KMS-11 (cell line): ENCODE measurements around the gene EFL1.
"Not testable (repeated sequence)": the region's sequence is repeated elsewhere in the genome, so short reads cannot be mapped to it uniquely, and the experiment has no call there.

ENCODE experiments used
- H2AFZ ChIP-seq: fragments of 200-600 bp; sonication (generic); 2 replicates; pipeline ENCODE4 v1.6.1; 2016; ENCODE audit warnings: antibody characterized with exemption, mixed run types, low read depth
- H3K27ac ChIP-seq: fragments of 200-600 bp; sonication (generic); 2 replicates; pipeline ENCODE4 v1.6.1; 2016; ENCODE audit warnings: mild to moderate bottlenecking, mixed run types
- H3K27me3 ChIP-seq: fragments of 200-600 bp; sonication (generic); 2 replicates; pipeline ENCODE4 v1.6.1; 2017; ENCODE audit warnings: mild to moderate bottlenecking, low read depth, mixed run types, moderate library complexity; ENCODE audit not compliant: insufficient read depth
- H3K36me3 ChIP-seq: fragments of 200-600 bp; sonication (generic); 2 replicates; pipeline ENCODE4 v1.6.1; 2017; ENCODE audit warnings: mild to moderate bottlenecking, mixed run types; ENCODE audit not compliant: insufficient read depth
- H3K4me1 ChIP-seq: fragments of 200-600 bp; sonication (generic); 2 replicates; pipeline ENCODE4 v1.6.1; 2016; ENCODE audit warnings: mild to moderate bottlenecking, low read depth, mixed run types; ENCODE audit not compliant: poor library complexity, severe bottlenecking
- H3K4me2 ChIP-seq: fragments of 200-600 bp; sonication (generic); 2 replicates; pipeline ENCODE4 v1.7.0; 2016; ENCODE audit warnings: mild to moderate bottlenecking, mixed run types
- H3K4me3 ChIP-seq: fragments of 200-600 bp; sonication (generic); IDR thresholded peaks from 2 replicates; pipeline ENCODE4 v1.6.1; 2017; ENCODE audit warnings: low read depth, low read length, mixed read lengths; ENCODE audit not compliant: insufficient read depth
- H3K79me2 ChIP-seq: fragments of 200-600 bp; sonication (generic); 2 replicates; pipeline ENCODE4 v1.6.1; 2016; ENCODE audit warnings: low read depth, mixed run types; ENCODE audit not compliant: insufficient read depth
- H3K9ac ChIP-seq: fragments of 200-600 bp; sonication (generic); 2 replicates; pipeline ENCODE4 v1.6.1; 2016; ENCODE audit warnings: mild to moderate bottlenecking, mixed run types
- H4K20me1 ChIP-seq: fragments of 200-600 bp; sonication (generic); 2 replicates; pipeline ENCODE4 v1.6.1; 2016; ENCODE audit warnings: mild to moderate bottlenecking, mixed run types; ENCODE audit not compliant: insufficient read depth
- CTCF ChIP-seq: fragments of 200-600 bp; sonication (generic); conservative IDR thresholded peaks from 2 replicates; pipeline ENCODE4 v1.6.1; 2017; ENCODE audit warnings: low read depth, mild to moderate bottlenecking, antibody characterized with exemption, low read length, moderate library complexity, mixed read lengths

The EFL1 gene

GRCh38 chr15:82282386-82282785 lies 19.9 kb upstream of the EFL1 start:
- H3K4me2 ChIP-seq, H3K9ac ChIP-seq, H3K27me3 ChIP-seq, H4K20me1 ChIP-seq, H3K36me3 ChIP-seq, H3K4me1 ChIP-seq, H3K79me2 ChIP-seq, H2AFZ ChIP-seq, H3K27ac ChIP-seq, H3K4me3 ChIP-seq: not testable (repeated sequence)

GRCh38 chr15:82281276-82281675 lies 18.7 kb upstream of the EFL1 start:
- H3K4me2 ChIP-seq, H3K36me3 ChIP-seq, H3K27me3 ChIP-seq, H4K20me1 ChIP-seq, H3K4me3 ChIP-seq, H3K79me2 ChIP-seq, H3K27ac ChIP-seq, H2AFZ ChIP-seq, H3K4me1 ChIP-seq, H3K9ac ChIP-seq: not testable (repeated sequence)

- H4K20me1 ChIP-seq = no peaks in the 10 kb centered on the region
- H3K4me1 ChIP-seq = no peaks in the 10 kb centered on the region
- H3K9ac ChIP-seq = no peak overlapping the region
- H3K27ac ChIP-seq = no peak overlapping the region
- H3K36me3 ChIP-seq = no peaks in the 10 kb centered on the region
- TF ChIP-seq CTCF = no peak
- no peak overlapping the region for H3K4me2 ChIP-seq
- H3K27me3 ChIP-seq = no peaks in the 10 kb centered on the region
- no peaks in the 10 kb centered on the region for H3K79me2 ChIP-seq
- H3K4me3 ChIP-seq = no peak overlapping the region
- no peak overlapping the region for H2AFZ ChIP-seq
These were observed 12.9 kb upstream of the EFL1 start for GRCh38 chr15:82275410-82275809.

- H2AFZ ChIP-seq = no peak overlapping the region
- H3K4me3 ChIP-seq = no peak overlapping the region
These were observed 9.6 kb upstream of the EFL1 start for GRCh38 chr15:82272154-82272553.

GRCh38 chr15:82268454-82268853 lies 5.9 kb upstream of the EFL1 start:
- not testable (repeated sequence) for H3K4me3 ChIP-seq, H3K27ac ChIP-seq, H3K36me3 ChIP-seq, H3K4me2 ChIP-seq, H4K20me1 ChIP-seq, H2AFZ ChIP-seq, H3K27me3 ChIP-seq, H3K9ac ChIP-seq, H3K79me2 ChIP-seq
- peaks cover 19% of the 10 kb centered on the region for H3K4me1 ChIP-seq

More at GRCh38 chr15:82272154-82272553, 9.6 kb upstream of the EFL1 start:
- Histone ChIP-seq H3K79me2 (no peaks in the 10 kb centered on the region), H4K20me1 (no peaks in the 10 kb centered on the region), H3K36me3 (no peaks in the 10 kb centered on the region), H3K9ac (no peak overlapping the region), H3K4me1 (peaks cover 5% of the 10 kb centered on the region), H3K4me2 (no peak overlapping the region), H3K27me3 (no peaks in the 10 kb centered on the region), H3K27ac (no peak overlapping the region)
- TF ChIP-seq CTCF = no peak

- H3K9ac ChIP-seq, H3K36me3 ChIP-seq, H3K79me2 ChIP-seq, H3K4me3 ChIP-seq, H3K27ac ChIP-seq, H2AFZ ChIP-seq, H3K27me3 ChIP-seq, H4K20me1 ChIP-seq: not testable (repeated sequence)
- peak overlapping the region; percentile 49; the same call in 1 of the 2 replicates for H3K4me2 ChIP-seq
- H3K4me1 ChIP-seq = peaks cover 23% of the 10 kb centered on the region
These were observed 4.6 kb upstream of the EFL1 start for GRCh38 chr15:82267137-82267536.
